Activated CD8-positive, alpha-beta memory T cell treated with anti-CD3 and anti-CD28 coated beads, Interleukin-2, amount 50 U/mL, for 24 hours (primary cell): Measurements from ENCODE around the gene GPNMB.
"Not testable (repeated sequence)": the region's sequence is repeated elsewhere in the genome, so short reads cannot be mapped to it uniquely, and the experiment has no call there.

Experiments
- DNase-seq: peaks from one replicate; pipeline ENCODE4 v3.0.0-alpha.2; 2020; ENCODE audit errors: extremely low read depth

The GPNMB gene

GRCh38 chr7:23306936-23307521, 60.5 kb downstream of the GPNMB start:
- DNase-seq: no peak

- no peak for DNase-seq
These were observed 62.2 kb downstream of the GPNMB start for GRCh38 chr7:23308754-23309153.

- DNase-seq: not testable (repeated sequence)
These were observed 65.6 kb downstream of the GPNMB start for GRCh38 chr7:23312141-23312540.

GRCh38 chr7:23315366-23315765, 68.8 kb downstream of the GPNMB start:
- no peak for DNase-seq
